Parathyroid adenoma (tissue), 2 donors: ENCODE results near the gene IL1RL1.

Experiments
- H2AFZ ChIP-seq: fragments of 300-600 bp; sonication (generic); one replicate; pipeline ENCODE4 v1.7.0; 2017; ENCODE audit warnings: antibody characterized with exemption, mild to moderate bottlenecking
- H3K27ac ChIP-seq: fragments of 300-600 bp; sonication (generic); one replicate; pipeline ENCODE4 v1.7.0; 2017
- H3K27me3 ChIP-seq: fragments of 300-600 bp; sonication (generic); one replicate; pipeline ENCODE4 v1.7.0; 2017; ENCODE audit warnings: low read length; ENCODE audit not compliant: control insufficient read depth, insufficient read depth
- H3K36me3 ChIP-seq: fragments of 300-600 bp; sonication (generic); one replicate; pipeline ENCODE4 v1.7.0; 2017; ENCODE audit warnings: low read length; ENCODE audit not compliant: control insufficient read depth, insufficient read depth
- H3K4me1 ChIP-seq: fragments of 300-600 bp; sonication (generic); one replicate; pipeline ENCODE4 v1.7.0; 2017; ENCODE audit warnings: control low read depth
- H3K4me2 ChIP-seq: fragments of 300-600 bp; sonication (generic); one replicate; pipeline ENCODE4 v1.7.0; 2017; ENCODE audit warnings: low read length
- H3K4me3 ChIP-seq: fragments of 300-600 bp; sonication (generic); one replicate; pipeline ENCODE4 v1.7.0; 2017; ENCODE audit warnings: low read depth, low read length
- H3K79me2 ChIP-seq: fragments of 300-600 bp; sonication (generic); one replicate; pipeline ENCODE4 v1.7.0; 2017; ENCODE audit warnings: control low read depth
- H3K9ac ChIP-seq: fragments of 300-600 bp; sonication (generic); one replicate; pipeline ENCODE4 v1.7.0; 2017; ENCODE audit warnings: mild to moderate bottlenecking
- H3K9me3 ChIP-seq: fragments of 300-600 bp; sonication (generic); one replicate; pipeline ENCODE4 v1.7.0; 2017; ENCODE audit warnings: low read length; ENCODE audit not compliant: control insufficient read depth
- CTCF ChIP-seq: fragments of 300-600 bp; sonication (generic); IDR thresholded peaks from one replicate; pipeline ENCODE4 v1.7.0; 2017; ENCODE audit warnings: antibody characterized with exemption, mild to moderate bottlenecking
- donor health status: primary hyperparathyroidism.

IL1RL1 gene

GRCh38 chr2:102267774-102268173, 43.6 kb upstream of the IL1RL1 start:
- H2AFZ ChIP-seq, result no peak overlapping the region
- H3K4me1 ChIP-seq, result no peaks in the 10 kb centered on the region
- TF ChIP-seq CTCF, result no peak
- H3K9ac ChIP-seq, result no peak overlapping the region
- no peak overlapping the region for H3K4me3 ChIP-seq
- no peaks in the 10 kb centered on the region for H3K36me3 ChIP-seq
- H3K27me3 ChIP-seq, result no peaks in the 10 kb centered on the region
- H3K27ac ChIP-seq, result no peak overlapping the region
- H3K79me2 ChIP-seq, result no peaks in the 10 kb centered on the region
- H3K9me3 ChIP-seq, result no peaks in the 10 kb centered on the region
- no peak overlapping the region for H3K4me2 ChIP-seq

- Histone ChIP-seq H2AFZ (no peak overlapping the region), H3K36me3 (no peaks in the 10 kb centered on the region), H3K27ac (no peak overlapping the region), H3K4me2 (no peak overlapping the region), H3K4me3 (no peak overlapping the region), H3K27me3 (no peaks in the 10 kb centered on the region), H3K9me3 (no peaks in the 10 kb centered on the region), H3K4me1 (no peaks in the 10 kb centered on the region), H3K9ac (no peak overlapping the region), H3K79me2 (no peaks in the 10 kb centered on the region)
- no peak for TF ChIP-seq CTCF
Observed at GRCh38 chr2:102268510-102269199, 42.7 kb upstream of the IL1RL1 start.

- Histone ChIP-seq H3K36me3 (no peaks in the 10 kb centered on the region), H3K27ac (no peak overlapping the region), H3K79me2 (no peaks in the 10 kb centered on the region), H3K4me2 (no peak overlapping the region), H3K9me3 (no peaks in the 10 kb centered on the region), H3K4me1 (no peaks in the 10 kb centered on the region), H2AFZ (no peak overlapping the region), H3K4me3 (no peak overlapping the region), H3K27me3 (no peaks in the 10 kb centered on the region), H3K9ac (no peak overlapping the region)
- no peak for TF ChIP-seq CTCF
Observed at GRCh38 chr2:102269200-102269524, 42.2 kb upstream of the IL1RL1 start.

- Histone ChIP-seq H3K36me3 (no peaks in the 10 kb centered on the region), H3K27ac (no peak overlapping the region), H3K9me3 (no peaks in the 10 kb centered on the region), H3K9ac (no peak overlapping the region), H2AFZ (no peak overlapping the region), H3K4me2 (no peak overlapping the region), H3K4me1 (no peaks in the 10 kb centered on the region), H3K79me2 (no peaks in the 10 kb centered on the region), H3K4me3 (no peak overlapping the region), H3K27me3 (no peaks in the 10 kb centered on the region)
- no peak for TF ChIP-seq CTCF
Observed at GRCh38 chr2:102271844-102272243, 39.5 kb upstream of the IL1RL1 start.

- no peak overlapping the region for H3K4me3 ChIP-seq
- no peak overlapping the region for H3K4me2 ChIP-seq
- H3K9me3 ChIP-seq, result no peaks in the 10 kb centered on the region
- no peaks in the 10 kb centered on the region for H3K79me2 ChIP-seq
- no peak overlapping the region for H3K27ac ChIP-seq
- no peaks in the 10 kb centered on the region for H3K27me3 ChIP-seq
- no peak overlapping the region for H2AFZ ChIP-seq
- TF ChIP-seq CTCF, result no peak
- no peaks in the 10 kb centered on the region for H3K36me3 ChIP-seq
- no peak overlapping the region for H3K9ac ChIP-seq
- no peaks in the 10 kb centered on the region for H3K4me1 ChIP-seq
Observed at GRCh38 chr2:102273619-102274211, 37.6 kb upstream of the IL1RL1 start.
